Glutamatergic neuron (in vitro differentiated cells): ENCODE results near the gene SLC6A16. TPM values are rescaled to one million over a fixed set of nuclear protein-coding genes. Genes with fewer than 3 reads are reported as not detected.

Source experiments
- DNase-seq: peaks from one replicate; pipeline ENCODE4 v3.0.0; 2022
- H3K27ac Mint-ChIP-seq: one replicate; pipeline ENCODE4 v1.8.0; 2020; ENCODE audit warnings: mild to moderate bottlenecking, mixed read lengths, inconsistent platforms; ENCODE audit not compliant: unreplicated experiment
- H3K27me3 Mint-ChIP-seq: one replicate; pipeline ENCODE4 v1.8.0; 2020; ENCODE audit warnings: mild to moderate bottlenecking, moderate library complexity, mixed read lengths, inconsistent platforms; ENCODE audit not compliant: unreplicated experiment
- H3K36me3 Mint-ChIP-seq: one replicate; pipeline ENCODE4 v1.8.0; 2020; ENCODE audit warnings: mild to moderate bottlenecking, mixed read lengths, inconsistent platforms; ENCODE audit not compliant: unreplicated experiment
- H3K4me1 Mint-ChIP-seq: one replicate; pipeline ENCODE4 v1.8.0; 2020; ENCODE audit warnings: mild to moderate bottlenecking, low read depth, mixed read lengths, inconsistent platforms; ENCODE audit not compliant: unreplicated experiment
- H3K4me3 Mint-ChIP-seq: one replicate; pipeline ENCODE4 v1.8.0; 2020; ENCODE audit warnings: mild to moderate bottlenecking, mixed read lengths, inconsistent platforms; ENCODE audit not compliant: unreplicated experiment
- H3K9me3 Mint-ChIP-seq: one replicate; pipeline ENCODE4 v1.8.0; 2020; ENCODE audit warnings: mild to moderate bottlenecking, moderate library complexity, mixed read lengths, inconsistent platforms; ENCODE audit not compliant: unreplicated experiment
- total RNA-seq: library from RNA; stranded (reverse); fragmentation: NEBNext Ultra II Directional; extraction: Animal tissue kit (Norgen Biotek cat#: 25700); gene quantifications from one replicate; pipeline ENCODE4 v1.2.1, GENCODE V29; 2021; ENCODE audit not compliant: unreplicated experiment
- TF ChIP-seq, protein P1 (sequence below): fragments of 200-600 bp; sonication (generic); IDR thresholded peaks from one replicate; pipeline ENCODE4 v1.5.0; 2021; ENCODE audit not compliant: partially characterized antibody, unreplicated experiment

Gene SLC6A16
- total RNA-seq, 1 donor from 2014 or later, result 6.6 TPM

DNA sequence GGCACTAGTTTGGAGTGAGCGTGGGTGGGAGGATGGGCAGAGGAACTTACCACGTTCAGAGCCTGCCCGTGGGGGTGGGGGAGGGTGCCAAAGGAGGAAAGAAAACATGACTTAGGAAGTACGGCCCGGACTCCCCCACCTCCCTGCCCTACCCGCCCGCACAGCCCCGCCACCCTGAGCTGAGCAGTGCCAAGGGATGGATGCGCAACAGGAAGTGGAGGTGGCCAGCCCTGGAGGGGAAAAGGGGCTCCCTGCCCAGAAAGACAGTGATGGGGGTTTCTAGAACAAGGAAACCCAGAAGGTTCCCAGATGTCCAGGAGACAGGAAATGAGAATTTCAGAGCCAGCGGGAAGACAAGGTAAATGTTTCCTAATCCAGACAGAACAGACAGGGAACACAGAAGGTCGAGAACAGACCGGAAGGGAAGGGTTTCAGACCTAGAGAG, 30.9 kb upstream of the SLC6A16 start:
- Mint-ChIP-seq H3K4me3 (no peak overlapping the region), H3K9me3 (peaks cover 4% of the 10 kb centered on the region), H3K4me1 (peaks cover 8% of the 10 kb centered on the region), H3K36me3 (peaks cover 4% of the 10 kb centered on the region), H3K27ac (no peak overlapping the region), H3K27me3 (peaks cover 4% of the 10 kb centered on the region)
- DNase-seq, result no peak
- TF ChIP-seq, protein P1, sequence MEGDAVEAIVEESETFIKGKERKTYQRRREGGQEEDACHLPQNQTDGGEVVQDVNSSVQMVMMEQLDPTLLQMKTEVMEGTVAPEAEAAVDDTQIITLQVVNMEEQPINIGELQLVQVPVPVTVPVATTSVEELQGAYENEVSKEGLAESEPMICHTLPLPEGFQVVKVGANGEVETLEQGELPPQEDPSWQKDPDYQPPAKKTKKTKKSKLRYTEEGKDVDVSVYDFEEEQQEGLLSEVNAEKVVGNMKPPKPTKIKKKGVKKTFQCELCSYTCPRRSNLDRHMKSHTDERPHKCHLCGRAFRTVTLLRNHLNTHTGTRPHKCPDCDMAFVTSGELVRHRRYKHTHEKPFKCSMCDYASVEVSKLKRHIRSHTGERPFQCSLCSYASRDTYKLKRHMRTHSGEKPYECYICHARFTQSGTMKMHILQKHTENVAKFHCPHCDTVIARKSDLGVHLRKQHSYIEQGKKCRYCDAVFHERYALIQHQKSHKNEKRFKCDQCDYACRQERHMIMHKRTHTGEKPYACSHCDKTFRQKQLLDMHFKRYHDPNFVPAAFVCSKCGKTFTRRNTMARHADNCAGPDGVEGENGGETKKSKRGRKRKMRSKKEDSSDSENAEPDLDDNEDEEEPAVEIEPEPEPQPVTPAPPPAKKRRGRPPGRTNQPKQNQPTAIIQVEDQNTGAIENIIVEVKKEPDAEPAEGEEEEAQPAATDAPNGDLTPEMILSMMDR, result no peak

DNA sequence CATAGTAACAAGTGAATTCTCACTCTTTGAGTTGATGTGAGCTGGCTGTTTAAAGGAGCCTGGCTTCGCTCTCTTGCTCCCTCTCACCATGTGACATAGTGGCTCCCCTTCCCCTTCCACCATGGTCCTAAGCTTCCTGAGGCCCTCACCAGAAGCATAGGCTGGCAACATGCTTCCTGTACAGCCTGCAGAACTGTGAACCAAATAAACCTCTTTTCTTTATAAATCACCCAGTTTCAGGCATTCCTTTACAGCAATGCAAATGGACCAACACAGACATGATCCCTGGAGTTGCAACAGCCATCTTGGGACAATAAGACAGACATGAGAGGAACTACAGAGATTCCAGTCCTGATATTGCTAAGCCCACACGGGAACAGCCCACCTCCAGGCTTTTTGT, 24.6 kb upstream of the SLC6A16 start:
- Mint-ChIP-seq H3K27me3 (peaks cover 2% of the 10 kb centered on the region), H3K27ac (no peak overlapping the region), H3K4me3 (no peak overlapping the region), H3K4me1 (peaks cover 3% of the 10 kb centered on the region), H3K36me3 (peaks cover 8% of the 10 kb centered on the region), H3K9me3 (peaks cover 5% of the 10 kb centered on the region)
- no peak for DNase-seq
- TF ChIP-seq, protein P1, result no peak

DNA sequence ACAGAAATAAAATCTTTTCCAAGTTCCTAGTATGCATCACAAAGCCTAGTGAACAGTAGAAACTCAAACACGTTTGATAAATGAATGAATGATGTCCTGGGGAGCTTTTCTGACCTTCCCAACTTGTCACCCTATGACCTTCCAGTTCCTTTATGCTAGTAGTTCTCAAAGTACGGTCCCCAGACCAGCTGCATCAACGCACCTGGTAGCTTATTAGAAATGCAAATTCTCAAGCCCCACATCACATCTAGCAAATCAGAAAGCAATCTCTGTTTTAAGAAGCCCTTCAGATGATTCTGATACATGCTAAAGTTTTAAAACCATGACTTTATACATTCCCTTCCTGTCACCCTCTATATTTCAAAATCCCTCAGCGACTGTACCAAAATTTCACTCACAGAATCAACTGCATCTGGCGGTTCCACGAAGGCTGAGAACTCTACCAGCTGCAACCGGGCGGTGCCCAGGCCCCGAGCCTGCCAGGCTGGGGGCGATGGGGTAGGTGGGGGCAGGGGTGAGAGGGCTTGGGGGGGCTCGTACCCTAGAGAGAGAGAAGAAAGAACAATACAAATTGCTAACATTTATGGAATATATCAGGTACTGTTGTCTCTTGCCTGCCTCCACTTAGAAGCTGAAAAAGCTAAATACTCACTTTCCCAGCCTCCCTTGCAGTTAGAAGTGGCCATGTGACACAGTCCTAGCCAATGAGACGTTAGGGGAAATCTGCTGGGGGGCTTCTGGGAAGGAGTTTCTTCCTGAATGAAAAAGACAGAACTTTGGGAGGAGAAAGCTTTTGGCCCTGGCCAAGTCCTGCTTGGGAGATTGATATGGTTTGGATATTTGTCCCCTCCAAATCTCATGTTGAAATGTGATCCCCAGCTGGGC, 23.6 kb upstream of the SLC6A16 start:
- Mint-ChIP-seq H3K4me3 (no peak overlapping the region), H3K27ac (peak overlapping the region; percentile 54), H3K27me3 (no peaks in the 10 kb centered on the region), H3K36me3 (peaks cover 10% of the 10 kb centered on the region), H3K4me1 (peaks cover 3% of the 10 kb centered on the region), H3K9me3 (peaks cover 5% of the 10 kb centered on the region)
- TF ChIP-seq, protein P1, result no peak
- no peak for DNase-seq

DNA sequence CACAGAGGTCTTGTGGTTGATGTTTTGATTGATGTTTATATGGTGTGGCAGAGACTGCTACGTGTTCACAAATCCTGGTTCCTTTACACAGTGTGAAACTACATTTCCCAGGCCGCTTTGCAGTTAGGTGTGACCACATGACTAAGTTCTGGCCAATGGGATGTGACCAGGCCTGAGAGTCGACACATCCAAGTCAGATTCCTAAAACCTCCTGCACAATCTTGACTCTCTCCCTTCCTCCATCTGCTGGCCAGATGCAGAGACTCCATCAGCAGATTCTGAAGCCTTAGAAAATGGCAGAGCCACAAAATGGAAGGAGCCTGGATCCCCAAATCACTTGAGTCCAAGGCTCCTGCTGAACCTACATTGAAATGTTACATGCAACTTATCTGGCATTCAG, 22.8 kb upstream of the SLC6A16 start:
- Mint-ChIP-seq H3K27ac (peak overlapping the region; percentile 65), H3K4me3 (no peak overlapping the region), H3K9me3 (peaks cover 5% of the 10 kb centered on the region), H3K27me3 (no peaks in the 10 kb centered on the region), H3K36me3 (peaks cover 13% of the 10 kb centered on the region), H3K4me1 (peaks cover 3% of the 10 kb centered on the region)
- TF ChIP-seq, protein P1, result no peak
- DNase-seq, result no peak

DNA sequence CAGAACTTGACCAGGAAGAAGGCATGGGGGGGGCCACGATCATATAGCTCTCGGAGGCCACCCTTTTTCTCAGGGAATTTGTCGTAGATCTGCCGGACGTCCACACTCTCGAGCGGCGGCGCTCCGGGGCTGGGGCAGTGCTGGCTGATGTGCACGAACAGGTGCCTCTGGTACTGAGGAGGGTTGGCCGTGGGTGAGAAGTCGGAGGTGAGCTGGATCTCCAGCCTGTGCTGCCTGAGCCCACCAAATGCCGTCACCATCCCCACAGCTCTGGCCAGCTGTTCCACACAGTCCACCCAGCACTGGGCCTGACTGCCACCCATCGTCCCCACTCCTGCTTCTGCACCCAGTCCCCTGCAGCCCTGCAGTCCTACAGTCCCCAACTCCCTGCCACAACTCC, 22.2 kb upstream of the SLC6A16 start:
- Mint-ChIP-seq H3K4me3 (no peak overlapping the region), H3K27me3 (no peaks in the 10 kb centered on the region), H3K4me1 (peaks cover 3% of the 10 kb centered on the region), H3K36me3 (peaks cover 17% of the 10 kb centered on the region), H3K27ac (no peak overlapping the region), H3K9me3 (peaks cover 5% of the 10 kb centered on the region)
- TF ChIP-seq, protein P1, result no peak
- no peak for DNase-seq
